ENCODE results near the gene MRC2. TPM values are rescaled to one million over a fixed set of nuclear protein-coding genes. Genes with fewer than 3 reads are reported as not detected.
A peak's percentile ranks its signal among the peaks of the same experiment; 100 is the strongest.

Gene MRC2
- total and polyA plus RNA-seq, 9 of the 15 experiments (the other 6 are each of a cell fraction or from before 2014, with no cell fraction given): 0.28 to 11.5 (median 6.6) TPM

- BruUV-seq (replicated peaks): no TSS peak
- CTCF ChIA-PET (ENCODE audit: low intra/inter-chr PET ratio): no interaction called here
- Histone ChIP-seq H3K4me1 (replicated peaks in 1 of 2; ENCODE audit: control insufficient read depth in 2 of 2, insufficient read depth in 2 of 2, low read length in 2 of 2) (peaks cover 4 to 6% of the 10 kb centered on the region in 2 experiments; a peak in 2 of 5 replicates), H2AFZ (ENCODE audit: low read depth, low read length) (peak overlapping the region; percentile 100), H3K79me2 (ENCODE audit: control insufficient read depth, insufficient read depth, low read length) (no peaks in the 10 kb centered on the region), H3K9me3 (replicated peaks; ENCODE audit: control insufficient read depth, insufficient read depth, low read depth, low read length) (no peaks in the 10 kb centered on the region), H3K36me3 (ENCODE audit: control insufficient read depth, insufficient read depth, low read length) (no peaks in the 10 kb centered on the region), H3K9me1 (ENCODE audit: control insufficient read depth, insufficient read depth, low read length) (no peaks in the 10 kb centered on the region), H3K27me3 (ENCODE audit: control insufficient read depth in 2 of 2, insufficient read depth in 2 of 2, low read length in 2 of 2) (peaks cover 0 to 14% of the 10 kb centered on the region in 2 experiments; a peak in 1 of 5 replicates), H3K9ac (ENCODE audit: insufficient read depth in 1 of 2, low read depth in 2 of 2, low read length in 2 of 2) (peak overlapping the region; percentile 49 to 57), H3K4me3 (peak overlapping the region; percentile 14; the same call in 1 of the 2 replicates), H3K4me2 (ENCODE audit: insufficient read depth, low read length) (peak overlapping the region; percentile 52), H4K20me1 (replicated peaks; ENCODE audit: control insufficient read depth, insufficient read depth, low read length) (no peaks in the 10 kb centered on the region), H3K27ac (ENCODE audit: extremely low read depth, low read depth, low read length) (peak overlapping the region; percentile 10; the same call in 1 of the 3 replicates)
- in situ Hi-C loops (cut with MboI) (no loop called here), intact Hi-C loops (cut with micrococcal nuclease) (no loop called here)
- FAIRE-seq (peak; percentile 92), DNase-seq (ENCODE audit: extremely low read depth in 1 of 4, low spot score in 3 of 4) (peak; percentile 45 to 77 (median 63)), ATAC-seq (peak; percentile 97)
- POLR2A ChIA-PET: no interaction called here
- WGBS (ENCODE audit: insufficient coverage, low coverage, missing lambda C conversion rate): 21% methylated on average over 14 of the region's 17 CpGs
- TF ChIP-seq TAF7 (tag; IDR thresholded peaks at IDR 0.05): no peak
- no peak for TF ChIP-seq MYNN (IDR thresholded peaks at IDR 0.05)
- TF ChIP-seq MYNN (CRISPR knock-in tag; IDR thresholded peaks at IDR 0.05): no peak
- TF ChIP-seq PRPF4 (IDR thresholded peaks at IDR 0.05; ENCODE audit: insufficient read depth, low read depth, low read length, poor library complexity, severe bottlenecking): no peak
- TF ChIP-seq L3MBTL2 (IDR thresholded peaks at IDR 0.05): peak; percentile 78
- no peak for TF ChIP-seq AFF4 (CRISPR knock-in tag; IDR thresholded peaks at IDR 0.05)
- TF ChIP-seq E2F6 (IDR thresholded peaks at IDR 0.05; ENCODE audit: borderline replicate concordance in 1 of 2, extremely low read depth in 1 of 2, insufficient read depth in 1 of 2, insufficient read length in 1 of 2, low read depth in 1 of 2, low read length in 1 of 2, poor library complexity in 1 of 2, severe bottlenecking in 1 of 2): peak; percentile 16 to 47
- no peak for TF ChIP-seq ZNF23 (CRISPR knock-in tag; IDR thresholded peaks at IDR 0.05)
- TF ChIP-seq RAD51 (IDR thresholded peaks at IDR 0.05; ENCODE audit: borderline replicate concordance, low read depth): peak; percentile 99
- TF ChIP-seq POLR2B (IDR thresholded peaks at IDR 0.05; ENCODE audit: low read depth, partially characterized antibody): peak; percentile 29
- TF ChIP-seq GTF2F1 (IDR thresholded peaks at IDR 0.05; ENCODE audit: low read depth, low read length): no peak
- TF ChIP-seq ID3 (CRISPR knock-in tag; IDR thresholded peaks at IDR 0.05): no peak
- no peak for TF ChIP-seq ID3 (tag; IDR thresholded peaks at IDR 0.05)
- TF ChIP-seq NR1H2 (CRISPR knock-in tag; IDR thresholded peaks at IDR 0.05): no peak
- no peak for TF ChIP-seq MXI1 (IDR thresholded peaks at IDR 0.05; ENCODE audit: low read depth, low read length)
- TF ChIP-seq ZNF644 (tag; IDR thresholded peaks at IDR 0.05; ENCODE audit: low read depth): no peak
- TF ChIP-seq MEF2D (tag; conservative IDR thresholded peaks at IDR 0.05; ENCODE audit: low read depth): 0 out of 2 replicates have a peak, but pooled peaks have one; percentile 24
Measured at GRCh38 chr17:62644487-62645173, 17.2 kb downstream of the MRC2 start.

Measured in K562 (cell line).